Erythroblast (primary cell): ENCODE measurements around the gene ZNF335.

Experiments
- GATA1 ChIP-seq: IDR thresholded peaks from 2 replicates; pipeline ENCODE4 v1.6.1; 2011; ENCODE audit warnings: low read depth, mild to moderate bottlenecking, control low read depth, low read length, moderate library complexity
- POLR2A ChIP-seq: IDR thresholded peaks from 2 replicates; pipeline ENCODE4 v1.6.1; 2011; ENCODE audit warnings: mild to moderate bottlenecking, low read length

DNA sequence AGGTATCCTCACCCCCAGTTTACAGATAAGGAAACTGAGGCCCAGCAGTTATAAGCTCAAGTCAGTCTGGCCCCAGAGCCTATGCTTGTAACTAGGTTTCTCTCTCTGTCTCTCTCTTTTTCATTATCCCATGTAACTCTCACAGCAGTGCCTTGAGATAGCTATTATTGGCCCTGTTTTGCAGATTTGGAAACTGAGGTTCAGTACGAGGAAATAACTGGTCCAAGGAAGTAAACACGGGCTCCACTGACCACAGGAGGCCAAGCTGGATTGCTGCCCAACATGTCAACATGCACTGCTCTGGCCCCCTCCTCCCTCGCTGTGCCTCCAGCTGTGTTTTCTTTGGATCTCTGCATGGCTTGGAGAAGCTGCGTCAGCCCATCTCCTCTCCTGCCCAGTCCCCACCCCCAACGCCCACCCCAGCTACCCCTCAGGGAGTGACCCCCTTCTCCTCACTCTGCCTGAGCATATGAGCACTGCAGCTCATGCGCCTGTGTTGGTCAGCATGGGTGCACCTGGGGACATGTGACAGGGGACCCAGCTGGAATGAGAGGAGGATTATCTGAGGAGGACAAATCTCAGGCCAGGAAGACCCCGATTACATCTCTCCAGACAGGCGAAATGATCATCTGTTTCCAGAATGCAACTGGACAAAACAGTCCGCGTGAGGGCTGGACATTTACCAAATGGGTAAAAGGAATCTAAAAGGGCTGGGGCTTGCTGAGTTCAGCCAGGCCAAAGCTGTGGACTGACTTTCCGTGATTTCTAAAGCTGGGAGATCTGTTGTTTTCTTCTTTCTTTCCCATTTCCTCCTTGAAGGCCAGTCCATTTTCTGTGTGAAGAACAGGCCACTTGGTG lies 52.2 kb downstream of the ZNF335 start:
- TF ChIP-seq POLR2A (no peak), GATA1 (no peak)
